Parathyroid adenoma (tissue), 2 donors: Measurements from ENCODE around the gene ENTREP3.
"Not testable (repeated sequence)": the region's sequence is repeated elsewhere in the genome, so short reads cannot be mapped to it uniquely, and the experiment has no call there.

ENCODE experiments used
- H2AFZ ChIP-seq: fragments of 300-600 bp; sonication (generic); one replicate; pipeline ENCODE4 v1.7.0; 2017; ENCODE audit warnings: antibody characterized with exemption, mild to moderate bottlenecking
- H3K27ac ChIP-seq: fragments of 300-600 bp; sonication (generic); one replicate; pipeline ENCODE4 v1.7.0; 2017
- H3K27me3 ChIP-seq: fragments of 300-600 bp; sonication (generic); one replicate; pipeline ENCODE4 v1.7.0; 2017; ENCODE audit warnings: low read length; ENCODE audit not compliant: control insufficient read depth, insufficient read depth
- H3K36me3 ChIP-seq: fragments of 300-600 bp; sonication (generic); one replicate; pipeline ENCODE4 v1.7.0; 2017; ENCODE audit warnings: low read length; ENCODE audit not compliant: control insufficient read depth, insufficient read depth
- H3K4me1 ChIP-seq: fragments of 300-600 bp; sonication (generic); one replicate; pipeline ENCODE4 v1.7.0; 2017; ENCODE audit warnings: control low read depth
- H3K4me2 ChIP-seq: fragments of 300-600 bp; sonication (generic); one replicate; pipeline ENCODE4 v1.7.0; 2017; ENCODE audit warnings: low read length
- H3K4me3 ChIP-seq: fragments of 300-600 bp; sonication (generic); one replicate; pipeline ENCODE4 v1.7.0; 2017; ENCODE audit warnings: low read depth, low read length
- H3K79me2 ChIP-seq: fragments of 300-600 bp; sonication (generic); one replicate; pipeline ENCODE4 v1.7.0; 2017; ENCODE audit warnings: control low read depth
- H3K9ac ChIP-seq: fragments of 300-600 bp; sonication (generic); one replicate; pipeline ENCODE4 v1.7.0; 2017; ENCODE audit warnings: mild to moderate bottlenecking
- H3K9me3 ChIP-seq: fragments of 300-600 bp; sonication (generic); one replicate; pipeline ENCODE4 v1.7.0; 2017; ENCODE audit warnings: low read length; ENCODE audit not compliant: control insufficient read depth
- TF ChIP-seq, protein P1 (sequence below): fragments of 300-600 bp; sonication (generic); IDR thresholded peaks from one replicate; pipeline ENCODE4 v1.7.0; 2017; ENCODE audit warnings: antibody characterized with exemption, mild to moderate bottlenecking
- donor health status: primary hyperparathyroidism.

ENTREP3 gene

GRCh38 chr1:155247667-155248553, 7.4 kb downstream of the ENTREP3 start:
- H3K4me1 ChIP-seq: no peaks in the 10 kb centered on the region
- no peaks in the 10 kb centered on the region for H3K9me3 ChIP-seq
- H3K4me3 ChIP-seq: no peak overlapping the region
- H3K27ac ChIP-seq: no peak overlapping the region
- H3K79me2 ChIP-seq: no peaks in the 10 kb centered on the region
- TF ChIP-seq, protein P1, sequence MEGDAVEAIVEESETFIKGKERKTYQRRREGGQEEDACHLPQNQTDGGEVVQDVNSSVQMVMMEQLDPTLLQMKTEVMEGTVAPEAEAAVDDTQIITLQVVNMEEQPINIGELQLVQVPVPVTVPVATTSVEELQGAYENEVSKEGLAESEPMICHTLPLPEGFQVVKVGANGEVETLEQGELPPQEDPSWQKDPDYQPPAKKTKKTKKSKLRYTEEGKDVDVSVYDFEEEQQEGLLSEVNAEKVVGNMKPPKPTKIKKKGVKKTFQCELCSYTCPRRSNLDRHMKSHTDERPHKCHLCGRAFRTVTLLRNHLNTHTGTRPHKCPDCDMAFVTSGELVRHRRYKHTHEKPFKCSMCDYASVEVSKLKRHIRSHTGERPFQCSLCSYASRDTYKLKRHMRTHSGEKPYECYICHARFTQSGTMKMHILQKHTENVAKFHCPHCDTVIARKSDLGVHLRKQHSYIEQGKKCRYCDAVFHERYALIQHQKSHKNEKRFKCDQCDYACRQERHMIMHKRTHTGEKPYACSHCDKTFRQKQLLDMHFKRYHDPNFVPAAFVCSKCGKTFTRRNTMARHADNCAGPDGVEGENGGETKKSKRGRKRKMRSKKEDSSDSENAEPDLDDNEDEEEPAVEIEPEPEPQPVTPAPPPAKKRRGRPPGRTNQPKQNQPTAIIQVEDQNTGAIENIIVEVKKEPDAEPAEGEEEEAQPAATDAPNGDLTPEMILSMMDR: no peak
- no peak overlapping the region for H2AFZ ChIP-seq
- H3K4me2 ChIP-seq: no peak overlapping the region
- no peak overlapping the region for H3K9ac ChIP-seq
- no peaks in the 10 kb centered on the region for H3K27me3 ChIP-seq
- H3K36me3 ChIP-seq: no peaks in the 10 kb centered on the region

- H3K9me3 ChIP-seq, H3K4me2 ChIP-seq, H3K9ac ChIP-seq, H3K27me3 ChIP-seq, H3K27ac ChIP-seq, H3K4me3 ChIP-seq, H2AFZ ChIP-seq, H3K79me2 ChIP-seq, H3K4me1 ChIP-seq, H3K36me3 ChIP-seq: not testable (repeated sequence)
Observed at GRCh38 chr1:155246796-155247195, 8.5 kb downstream of the ENTREP3 start.

DNA sequence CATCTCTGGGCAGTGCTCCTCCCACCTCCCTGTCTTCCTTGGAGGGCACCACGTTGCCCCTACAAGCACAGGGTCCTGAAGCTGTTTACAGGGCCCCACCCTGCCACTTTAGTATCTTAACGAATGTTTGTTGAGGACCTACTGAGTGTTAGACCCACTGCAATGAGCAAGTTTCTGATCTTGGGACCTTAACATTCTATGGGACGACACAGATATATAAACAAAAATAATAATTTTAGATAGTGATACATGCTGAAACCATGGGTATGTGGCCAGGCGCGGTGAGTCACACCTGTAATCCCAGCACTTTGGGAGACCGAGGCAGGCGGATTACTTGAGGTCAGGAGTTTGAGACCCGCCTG, 10.1 kb downstream of the ENTREP3 start:
- Histone ChIP-seq H2AFZ (peak overlapping the region; percentile 78), H3K36me3 (no peaks in the 10 kb centered on the region), H3K9ac (no peak overlapping the region), H3K27ac (peak overlapping the region; percentile 91), H3K4me1 (no peaks in the 10 kb centered on the region), H3K4me2 (peak overlapping the region; percentile 80), H3K4me3 (peak overlapping the region; percentile 61), H3K27me3 (no peaks in the 10 kb centered on the region), H3K9me3 (no peaks in the 10 kb centered on the region), H3K79me2 (peaks cover 4% of the 10 kb centered on the region)
- TF ChIP-seq, protein P1: no peak

- TF ChIP-seq, protein P1: peak; percentile 64
- peak overlapping the region; percentile 80 for H3K4me2 ChIP-seq
- peak overlapping the region; percentile 61 for H3K4me3 ChIP-seq
Observed at GRCh38 chr1:155244368-155245162, 10.7 kb downstream of the ENTREP3 start.

DNA sequence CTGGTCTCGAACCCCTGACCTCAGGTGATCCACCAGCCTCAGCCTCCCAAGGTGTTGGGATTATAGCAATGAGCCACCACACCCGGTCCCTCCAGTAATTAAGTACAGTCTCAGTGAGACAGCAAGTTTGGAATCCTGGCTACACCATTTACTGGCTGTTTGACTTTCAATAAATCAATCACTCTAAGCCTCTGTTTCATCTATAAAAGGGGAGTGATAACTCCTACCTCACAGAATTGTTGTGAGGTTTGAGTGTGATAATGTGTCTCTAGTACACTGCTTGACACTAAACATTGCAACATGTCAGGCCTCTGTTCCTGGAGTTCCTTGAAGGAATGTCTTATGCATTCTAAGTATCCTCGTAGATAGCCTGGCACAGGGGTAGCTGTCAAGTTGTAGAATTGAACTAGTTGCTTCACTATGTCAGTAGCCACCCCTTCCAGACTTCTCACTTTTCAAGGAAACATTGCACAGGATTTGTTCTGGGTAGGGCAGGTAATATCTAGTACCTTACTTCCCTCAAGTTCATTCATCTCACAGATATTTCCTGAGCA, 12.4 kb downstream of the ENTREP3 start:
- no peaks in the 10 kb centered on the region for H3K4me1 ChIP-seq
- no peaks in the 10 kb centered on the region for H3K9me3 ChIP-seq
- H3K4me3 ChIP-seq: peak overlapping the region; percentile 61
- peaks cover 4% of the 10 kb centered on the region for H3K79me2 ChIP-seq
- no peaks in the 10 kb centered on the region for H3K36me3 ChIP-seq
- peak overlapping the region; percentile 80 for H3K4me2 ChIP-seq
- no peak overlapping the region for H2AFZ ChIP-seq
- no peaks in the 10 kb centered on the region for H3K27me3 ChIP-seq
- H3K9ac ChIP-seq: no peak overlapping the region
- H3K27ac ChIP-seq: peak overlapping the region; percentile 91
- TF ChIP-seq, protein P1: no peak

More at GRCh38 chr1:155244368-155245162, 10.7 kb downstream of the ENTREP3 start:
- peak overlapping the region; percentile 78 for H2AFZ ChIP-seq
- H3K9me3 ChIP-seq: no peaks in the 10 kb centered on the region
- no peaks in the 10 kb centered on the region for H3K4me1 ChIP-seq
- H3K27me3 ChIP-seq: no peaks in the 10 kb centered on the region
- H3K36me3 ChIP-seq: no peaks in the 10 kb centered on the region
- H3K9ac ChIP-seq: no peak overlapping the region
- peak overlapping the region; percentile 91 for H3K27ac ChIP-seq
- H3K79me2 ChIP-seq: peaks cover 4% of the 10 kb centered on the region
